ENCODE data around the gene RNF113B. TPM values are rescaled to one million over a fixed set of nuclear protein-coding genes. Genes with fewer than 3 reads are reported as not detected.
A peak's percentile ranks its signal among the peaks of the same experiment; 100 is the strongest.

The RNF113B gene
- total and polyA plus RNA-seq, 10 donors = not detected

DNA sequence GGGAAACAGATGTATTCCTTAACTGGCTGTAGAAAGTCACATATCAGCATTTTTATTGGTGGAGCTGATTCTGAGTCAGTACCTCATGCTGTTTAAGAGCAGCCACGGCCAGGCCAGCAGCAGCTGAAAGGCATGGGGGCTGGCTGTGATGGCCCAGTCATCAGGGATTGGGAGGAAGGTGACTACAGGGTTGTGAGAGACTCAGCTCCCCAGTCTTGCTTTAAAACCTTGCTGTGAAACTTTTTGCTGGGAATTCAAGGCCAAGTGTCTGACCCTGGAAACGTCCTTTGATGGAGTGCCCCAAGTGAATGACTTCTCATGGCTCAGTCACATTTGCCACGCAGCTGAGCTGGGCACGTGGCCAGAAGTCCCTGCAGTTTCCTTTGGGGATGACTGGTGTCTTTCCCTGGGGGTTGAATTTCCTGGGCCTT, 39.1 kb upstream of the RNF113B start:
- no peaks in the 10 kb centered on the region for H3K27me3 ChIP-seq (replicated peaks in 1 of 7)
- peaks cover 0 to 9% (median 0%) of the 10 kb centered on the region in 6 donors for H3K36me3 ChIP-seq
- H3K9me3 ChIP-seq = no peaks in the 10 kb centered on the region
- no peak overlapping the region for H3K4me3 ChIP-seq
- WGBS, 5 donors = 33 to 58% (median 45%) methylated on average over 4 of the region's 4 CpGs
- peaks cover 0 to 37% (median 14%) of the 10 kb centered on the region in 6 donors for H3K4me1 ChIP-seq
- peak overlapping the region in 2 of 8 donors; percentile 1 to 31 for H3K27ac ChIP-seq
- DNase-seq = no peak
- TF ChIP-seq CTCF (IDR thresholded peaks at IDR 0.05 in 8 of 11, conservative IDR thresholded peaks at IDR 0.05 in 3 of 11) (peak in 1 of 11 experiments; percentile 5), POLR2A (IDR thresholded peaks at IDR 0.05) (no peak), POLR2AphosphoS5 (IDR thresholded peaks at IDR 0.05) (peak in 2 of 3 donors; percentile 11 to 52)
- intact Hi-C loops (cut with DNase I; ENCODE audit: low total_unique reads) = no loop called here

- no peak for DNase-seq
- Histone ChIP-seq H3K27ac (peak overlapping the region in 1 of 8 donors; percentile 31), H3K27me3 (replicated peaks in 1 of 7) (no peaks in the 10 kb centered on the region), H3K4me3 (no peak overlapping the region), H3K4me1 (peaks cover 0 to 32% (median 11%) of the 10 kb centered on the region in 6 donors), H3K9me3 (no peaks in the 10 kb centered on the region), H3K36me3 (peaks cover 0 to 9% (median 0%) of the 10 kb centered on the region in 6 donors)
- WGBS, 5 donors = 85 to 91% (median 85%) methylated on average over 6 of the region's 6 CpGs
- TF ChIP-seq POLR2A (IDR thresholded peaks at IDR 0.05) (no peak), POLR2AphosphoS5 (IDR thresholded peaks at IDR 0.05) (no peak), CTCF (IDR thresholded peaks at IDR 0.05 in 8 of 11, conservative IDR thresholded peaks at IDR 0.05 in 3 of 11) (no peak)
- intact Hi-C loops (cut with DNase I; ENCODE audit: low total_unique reads) = no loop called here
Measured at GRCh38 chr13:98215508-98215907, 38.4 kb upstream of the RNF113B start.

DNA sequence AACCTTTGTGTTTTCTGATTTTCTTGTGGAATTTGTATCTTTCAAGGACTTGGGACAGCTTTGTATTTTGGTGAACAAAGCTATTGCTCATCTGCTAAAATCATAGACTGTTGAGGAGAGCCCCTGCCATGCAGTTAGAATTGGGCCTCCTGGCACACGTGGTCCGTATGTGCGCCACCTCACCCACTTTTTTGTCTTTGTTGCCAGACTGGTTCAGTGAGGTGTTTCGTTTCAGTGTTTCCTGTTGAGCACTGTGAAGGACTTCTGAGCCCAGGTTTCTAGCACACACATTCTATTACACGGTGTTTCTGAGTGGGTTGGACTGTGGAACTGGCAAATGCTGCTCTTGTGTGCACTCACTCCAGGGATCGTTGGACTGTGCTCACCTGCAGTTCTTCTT, 37.6 kb upstream of the RNF113B start:
- WGBS, 5 donors = 70 to 88% (median 86%) methylated on average over 6 of the region's 6 CpGs
- Histone ChIP-seq H3K4me3 (no peak overlapping the region), H3K27ac (peak overlapping the region in 2 of 8 donors; percentile 14 to 18), H3K27me3 (replicated peaks in 1 of 7) (no peaks in the 10 kb centered on the region), H3K9me3 (no peaks in the 10 kb centered on the region), H3K4me1 (peaks cover 0 to 32% (median 11%) of the 10 kb centered on the region in 6 donors), H3K36me3 (peaks cover 0 to 9% (median 0%) of the 10 kb centered on the region in 6 donors)
- no peak for TF ChIP-seq POLR2A (IDR thresholded peaks at IDR 0.05)
- TF ChIP-seq POLR2AphosphoS5 (IDR thresholded peaks at IDR 0.05) = no peak
- TF ChIP-seq CTCF (IDR thresholded peaks at IDR 0.05 in 8 of 11, conservative IDR thresholded peaks at IDR 0.05 in 3 of 11) = no peak
- intact Hi-C loops (cut with DNase I; ENCODE audit: low total_unique reads) = no loop called here
- no peak for DNase-seq

GRCh38 chr13:98214008-98214643, 37.1 kb upstream of the RNF113B start:
- intact Hi-C loops (cut with DNase I; ENCODE audit: low total_unique reads) = no loop called here
- Histone ChIP-seq H3K9me3 (no peaks in the 10 kb centered on the region), H3K4me3 (no peak overlapping the region), H3K27me3 (replicated peaks in 1 of 7) (no peaks in the 10 kb centered on the region), H3K4me1 (peaks cover 0 to 32% (median 11%) of the 10 kb centered on the region in 6 donors), H3K36me3 (peaks cover 0 to 9% (median 0%) of the 10 kb centered on the region in 6 donors), H3K27ac (peak overlapping the region in 3 of 8 donors; percentile 14 to 30 (median 18))
- no peak for DNase-seq
- TF ChIP-seq POLR2A (IDR thresholded peaks at IDR 0.05) = no peak
- peak; percentile 21 to 54 (median 34) for TF ChIP-seq POLR2AphosphoS5 (IDR thresholded peaks at IDR 0.05)
- TF ChIP-seq CTCF (IDR thresholded peaks at IDR 0.05 in 8 of 11, conservative IDR thresholded peaks at IDR 0.05 in 3 of 11) = no peak
- WGBS, 5 donors = 66 to 82% (median 77%) methylated on average over 16 of the region's 16 CpGs

All from spleen (tissue), 11 donors.